ENCODE data around the gene FGD3. TPM values are rescaled to one million over a fixed set of nuclear protein-coding genes. Genes with fewer than 3 reads are reported as not detected.

FGD3 gene
- total RNA-seq, 2 experiments from 2014 or later: 91.0 to 95.7 TPM

DNA sequence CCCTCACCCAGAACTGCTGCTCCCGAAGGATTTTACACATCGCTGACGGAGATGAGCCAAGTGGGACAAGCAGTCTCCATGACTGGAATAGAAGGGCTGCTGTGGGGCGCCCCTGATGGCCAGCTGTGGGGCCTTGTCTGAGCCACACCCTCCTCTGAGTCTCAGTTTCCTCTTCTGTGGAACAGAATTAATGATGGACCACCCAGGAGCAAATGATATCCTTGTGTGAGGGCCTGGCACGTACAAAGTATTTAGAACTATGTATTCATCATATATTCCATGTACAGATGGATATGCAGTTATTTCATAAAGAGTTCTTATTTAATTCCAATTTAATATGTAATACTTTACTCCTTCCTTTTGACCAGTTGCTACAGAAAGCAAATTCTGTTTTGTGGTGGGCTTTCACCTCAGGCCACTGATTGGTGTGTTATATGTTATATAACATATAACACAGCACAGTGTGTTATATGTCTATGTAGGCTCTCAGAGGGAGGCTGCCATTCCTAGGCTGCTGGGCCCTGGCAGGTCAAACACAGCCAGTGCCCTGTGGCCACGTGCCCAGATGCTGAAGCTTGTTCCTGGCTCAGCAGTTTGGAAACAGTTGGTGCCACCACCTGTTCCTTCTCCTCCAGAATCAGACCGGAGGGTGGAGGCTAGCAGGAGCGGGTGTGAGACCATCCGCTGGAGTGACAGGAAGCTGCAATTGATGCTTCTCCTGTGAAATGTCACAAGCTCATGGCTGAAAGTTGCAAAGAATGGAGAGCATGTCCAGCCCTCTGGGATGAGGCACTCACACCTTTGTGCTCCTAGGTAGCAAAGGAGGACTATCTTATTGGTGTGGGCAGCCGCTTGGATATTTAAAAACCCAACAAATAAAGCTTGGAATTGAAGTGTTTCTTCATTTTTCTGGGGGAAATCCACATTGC lies 4.4 kb upstream of the FGD3 start:
- no peaks in the 10 kb centered on the region for H3K9me3 Mint-ChIP-seq
- no peaks in the 10 kb centered on the region for H3K27me3 ChIP-seq (ENCODE audit: control insufficient read depth in 1 of 2, insufficient read depth in 2 of 2, low read length in 2 of 2)
- no peaks in the 10 kb centered on the region for H3K36me3 ChIP-seq (ENCODE audit: insufficient read depth, low read length)
- intact Hi-C loops (cut with DNase I, micrococcal nuclease): no loop called here
- peaks cover 6% of the 10 kb centered on the region for H3K36me3 Mint-ChIP-seq (ENCODE audit: low read depth)
- H3K4me1 ChIP-seq (ENCODE audit: insufficient read depth, low read length): peaks cover 32% of the 10 kb centered on the region
- no peaks in the 10 kb centered on the region for H3K27me3 Mint-ChIP-seq
- CTCF ChIA-PET: interaction anchor here (1.6 kb wide), 1 partner anchor 12 kb away, joined by 3 read pairs; no protein-coding TSS in a partner anchor
- TF ChIP-seq, protein P1, sequence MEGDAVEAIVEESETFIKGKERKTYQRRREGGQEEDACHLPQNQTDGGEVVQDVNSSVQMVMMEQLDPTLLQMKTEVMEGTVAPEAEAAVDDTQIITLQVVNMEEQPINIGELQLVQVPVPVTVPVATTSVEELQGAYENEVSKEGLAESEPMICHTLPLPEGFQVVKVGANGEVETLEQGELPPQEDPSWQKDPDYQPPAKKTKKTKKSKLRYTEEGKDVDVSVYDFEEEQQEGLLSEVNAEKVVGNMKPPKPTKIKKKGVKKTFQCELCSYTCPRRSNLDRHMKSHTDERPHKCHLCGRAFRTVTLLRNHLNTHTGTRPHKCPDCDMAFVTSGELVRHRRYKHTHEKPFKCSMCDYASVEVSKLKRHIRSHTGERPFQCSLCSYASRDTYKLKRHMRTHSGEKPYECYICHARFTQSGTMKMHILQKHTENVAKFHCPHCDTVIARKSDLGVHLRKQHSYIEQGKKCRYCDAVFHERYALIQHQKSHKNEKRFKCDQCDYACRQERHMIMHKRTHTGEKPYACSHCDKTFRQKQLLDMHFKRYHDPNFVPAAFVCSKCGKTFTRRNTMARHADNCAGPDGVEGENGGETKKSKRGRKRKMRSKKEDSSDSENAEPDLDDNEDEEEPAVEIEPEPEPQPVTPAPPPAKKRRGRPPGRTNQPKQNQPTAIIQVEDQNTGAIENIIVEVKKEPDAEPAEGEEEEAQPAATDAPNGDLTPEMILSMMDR (IDR thresholded peaks at IDR 0.05): no peak
- H3K9me3 ChIP-seq (ENCODE audit: control insufficient read depth in 1 of 2, insufficient read depth in 1 of 2, low read length in 2 of 2): peaks cover 0 to 4% of the 10 kb centered on the region in 2 experiments
- ATAC-seq (ENCODE audit: poor library complexity): no peak
- H3K27ac Mint-ChIP-seq: no peak overlapping the region
- no peak overlapping the region for H3K4me3 ChIP-seq (ENCODE audit: low read length)
- no peak for DNase-seq
- H3K27ac ChIP-seq (ENCODE audit: low read depth in 1 of 2, low read length in 2 of 2): no peak overlapping the region
- H3K4me1 Mint-ChIP-seq (ENCODE audit: low read depth): peaks cover 27% of the 10 kb centered on the region
- POLR2A ChIA-PET: interaction anchor here (3.1 kb wide), 1 partner anchor 11 kb away, joined by 16 read pairs; no protein-coding TSS in a partner anchor
- peak overlapping the region; percentile 11 for H3K4me3 Mint-ChIP-seq

DNA sequence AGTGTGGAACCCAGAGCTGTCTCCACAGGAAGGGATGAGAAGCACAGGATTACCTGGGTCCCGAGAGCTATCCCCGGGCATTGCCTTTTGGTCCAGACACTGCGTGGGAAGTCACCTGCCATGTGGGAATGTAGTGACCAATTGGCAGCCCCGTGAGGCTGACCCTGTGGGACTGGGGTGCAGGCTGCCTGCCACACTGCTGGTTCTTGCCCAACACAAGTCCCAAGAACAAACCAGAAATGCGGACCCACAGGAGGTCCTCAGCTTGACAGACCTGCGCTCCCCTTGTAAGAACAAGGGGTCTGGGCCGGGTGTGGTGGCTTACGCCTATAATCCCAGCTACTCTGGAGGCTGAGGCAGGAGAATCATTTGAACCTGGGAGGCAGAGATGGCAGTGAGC lies 2.4 kb upstream of the FGD3 start:
- Histone ChIP-seq H3K4me1 (ENCODE audit: insufficient read depth, low read length) (peaks cover 52% of the 10 kb centered on the region), H3K9me3 (ENCODE audit: control insufficient read depth in 1 of 2, insufficient read depth in 1 of 2, low read length in 2 of 2) (peaks cover 0 to 4% of the 10 kb centered on the region in 2 experiments), H3K27ac (ENCODE audit: low read depth in 1 of 2, low read length in 2 of 2) (no peak overlapping the region), H3K4me3 (ENCODE audit: low read length) (no peak overlapping the region), H3K27me3 (ENCODE audit: control insufficient read depth in 1 of 2, insufficient read depth in 2 of 2, low read length in 2 of 2) (no peaks in the 10 kb centered on the region), H3K36me3 (ENCODE audit: insufficient read depth, low read length) (no peaks in the 10 kb centered on the region)
- H3K27ac Mint-ChIP-seq: no peak overlapping the region
- H3K27me3 Mint-ChIP-seq: no peaks in the 10 kb centered on the region
- peaks cover 13% of the 10 kb centered on the region for H3K36me3 Mint-ChIP-seq (ENCODE audit: low read depth)
- H3K9me3 Mint-ChIP-seq: no peaks in the 10 kb centered on the region
- H3K4me3 Mint-ChIP-seq: peak overlapping the region; percentile 34
- ChIA-PET CTCF (interaction anchor here (1.6 kb wide), 1 partner anchor 10 kb away, joined by 3 read pairs; no protein-coding TSS in a partner anchor), POLR2A (interaction anchor here (3.1 kb wide), 1 partner anchor 9 kb away, joined by 16 read pairs; no protein-coding TSS in a partner anchor)
- ATAC-seq (ENCODE audit: poor library complexity): no peak
- no peak for DNase-seq
- peaks cover 46% of the 10 kb centered on the region for H3K4me1 Mint-ChIP-seq (ENCODE audit: low read depth)
- TF ChIP-seq, protein P1 (IDR thresholded peaks at IDR 0.05): no peak
- intact Hi-C loops (cut with DNase I, micrococcal nuclease): no loop called here

DNA sequence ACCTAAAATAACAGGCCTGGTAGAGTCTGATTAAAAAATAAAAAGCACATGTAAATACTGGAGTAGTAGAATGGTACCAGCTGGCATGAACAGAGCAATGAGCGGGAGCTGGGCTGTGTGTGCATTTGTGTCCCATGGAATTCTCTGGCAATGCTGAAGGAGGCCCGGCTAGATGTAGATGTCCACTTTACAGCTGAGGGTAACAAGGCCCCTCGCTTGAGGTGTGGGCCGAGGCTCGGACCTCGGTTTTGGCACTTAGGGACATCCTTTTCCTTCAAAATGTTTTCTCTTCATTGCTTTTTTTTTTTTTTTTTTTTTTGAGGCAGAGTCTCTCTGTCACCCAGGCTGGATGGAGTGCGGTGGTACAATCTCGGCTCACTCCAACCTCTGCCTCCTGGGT lies 1.5 kb upstream of the FGD3 start:
- H3K27ac Mint-ChIP-seq: peak overlapping the region; percentile 54
- intact Hi-C loops (cut with DNase I, micrococcal nuclease): no loop called here
- Histone ChIP-seq H3K27ac (ENCODE audit: low read depth in 1 of 2, low read length in 2 of 2) (no peak overlapping the region), H3K36me3 (ENCODE audit: insufficient read depth, low read length) (no peaks in the 10 kb centered on the region), H3K4me1 (ENCODE audit: insufficient read depth, low read length) (peaks cover 61% of the 10 kb centered on the region), H3K9me3 (ENCODE audit: control insufficient read depth in 1 of 2, insufficient read depth in 1 of 2, low read length in 2 of 2) (peaks cover 0 to 4% of the 10 kb centered on the region in 2 experiments), H3K4me3 (ENCODE audit: low read length) (no peak overlapping the region), H3K27me3 (ENCODE audit: control insufficient read depth in 1 of 2, insufficient read depth in 2 of 2, low read length in 2 of 2) (no peaks in the 10 kb centered on the region)
- POLR2A ChIA-PET: interaction anchor here (0.6 kb wide), 1 partner anchor 144 kb away, joined by 3 read pairs; no protein-coding TSS in a partner anchor
- H3K4me3 Mint-ChIP-seq: peak overlapping the region; percentile 99
- no peaks in the 10 kb centered on the region for H3K27me3 Mint-ChIP-seq
- H3K9me3 Mint-ChIP-seq: no peaks in the 10 kb centered on the region
- CTCF ChIA-PET: no interaction called here
- peaks cover 13% of the 10 kb centered on the region for H3K36me3 Mint-ChIP-seq (ENCODE audit: low read depth)
- ATAC-seq (ENCODE audit: poor library complexity) (no peak), DNase-seq (no peak)
- peaks cover 55% of the 10 kb centered on the region for H3K4me1 Mint-ChIP-seq (ENCODE audit: low read depth)
- TF ChIP-seq, protein P1 (IDR thresholded peaks at IDR 0.05): no peak
